VCaP (cell line): Measurements from ENCODE around the gene KLHL17.

Experiments used
- H3K27ac ChIP-seq: fragments of 450-650 bp; 2 replicates; pipeline ENCODE4 v1.5.1; 2017
- CTCF ChIP-seq: fragments of 450-650 bp; conservative IDR thresholded peaks from 2 replicates; pipeline ENCODE4 v1.5.1; 2017; ENCODE audit warnings: mild to moderate bottlenecking, moderate library complexity

The KLHL17 gene

GRCh38 chr1:959731-960362 is 537 bp upstream of the KLHL17 start:
- H3K27ac ChIP-seq: peak overlapping the region; percentile 79; the same call in 1 of the 2 replicates
- TF ChIP-seq CTCF: no peak

DNA sequence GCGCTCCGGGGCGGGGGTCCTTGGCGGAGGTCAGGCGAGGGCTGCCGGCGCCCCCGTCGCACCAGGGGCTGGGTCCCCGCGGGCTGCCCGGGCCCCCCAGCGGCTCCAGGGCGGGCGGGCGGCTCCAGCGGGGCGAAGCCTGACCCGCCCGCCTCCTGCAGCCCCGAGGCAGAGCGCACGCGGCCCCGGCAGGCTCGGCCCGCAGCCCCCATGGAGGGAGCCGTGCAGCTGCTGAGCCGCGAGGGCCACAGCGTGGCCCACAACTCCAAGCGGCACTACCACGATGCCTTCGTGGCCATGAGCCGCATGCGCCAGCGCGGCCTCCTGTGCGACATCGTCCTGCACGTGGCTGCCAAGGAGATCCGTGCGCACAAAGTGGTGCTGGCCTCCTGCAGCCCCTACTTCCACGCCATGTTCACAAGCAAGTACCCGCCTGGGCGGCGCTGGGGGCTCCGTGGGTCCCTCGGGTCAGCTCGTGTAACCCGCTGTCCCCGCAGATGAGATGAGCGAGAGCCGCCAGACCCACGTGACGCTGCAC is 817 bp downstream of the KLHL17 start:
- peak overlapping the region; percentile 79; the same call in 1 of the 2 replicates for H3K27ac ChIP-seq
- no peak for TF ChIP-seq CTCF

- no peak for TF ChIP-seq CTCF
- H3K27ac ChIP-seq: no peak overlapping the region
These were observed 2.3 kb downstream of the KLHL17 start for GRCh38 chr1:962381-963300.

DNA sequence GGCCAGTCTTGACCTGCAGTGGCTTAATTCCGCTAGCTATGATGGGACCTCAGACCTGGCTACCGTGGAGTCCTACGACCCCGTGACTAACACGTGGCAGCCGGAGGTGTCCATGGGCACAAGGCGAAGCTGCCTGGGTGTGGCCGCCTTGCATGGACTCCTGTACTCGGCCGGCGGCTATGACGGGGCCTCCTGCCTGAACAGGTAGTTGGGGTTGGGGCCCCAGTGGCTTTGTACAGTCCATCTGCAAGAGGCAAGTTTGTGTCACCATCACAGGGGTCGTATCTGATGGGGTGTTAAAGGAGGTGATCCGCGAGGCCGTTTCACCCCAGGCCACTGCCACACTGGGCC is 2.9 kb downstream of the KLHL17 start:
- no peak overlapping the region for H3K27ac ChIP-seq
- TF ChIP-seq CTCF: no peak

DNA sequence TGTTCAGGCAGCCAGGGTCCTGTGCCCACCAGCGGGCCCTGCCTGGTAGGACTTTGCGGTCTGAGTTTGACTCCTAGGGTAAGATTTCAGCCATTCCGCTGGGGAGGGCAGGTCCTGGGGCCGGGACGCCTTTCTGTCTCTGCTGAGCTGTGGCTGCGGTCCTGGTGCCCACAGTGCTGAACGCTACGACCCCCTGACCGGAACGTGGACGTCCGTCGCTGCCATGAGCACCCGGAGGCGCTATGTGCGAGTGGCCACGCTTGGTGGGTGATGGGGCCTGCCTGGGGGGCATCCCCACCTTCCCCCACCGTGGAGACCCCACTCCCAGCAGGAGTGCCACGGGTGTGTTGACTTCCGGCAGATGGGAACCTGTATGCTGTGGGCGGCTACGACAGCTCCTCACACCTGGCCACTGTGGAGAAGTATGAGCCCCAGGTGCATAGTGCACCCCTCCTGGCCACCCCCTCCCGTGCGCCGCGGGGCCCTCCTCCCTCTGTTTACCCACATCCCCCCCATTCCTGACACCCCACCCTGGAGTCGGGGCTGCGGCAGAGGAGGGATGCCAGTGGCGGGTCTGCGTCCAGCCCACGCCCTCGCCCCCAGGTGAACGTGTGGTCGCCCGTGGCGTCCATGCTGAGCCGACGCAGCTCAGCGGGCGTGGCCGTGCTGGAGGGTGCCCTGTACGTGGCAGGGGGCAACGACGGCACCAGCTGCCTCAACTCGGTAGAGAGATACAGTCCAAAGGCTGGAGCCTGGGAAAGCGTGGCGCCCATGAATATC is 3.6 kb downstream of the KLHL17 start:
- no peak for TF ChIP-seq CTCF
- H3K27ac ChIP-seq: no peak overlapping the region

DNA sequence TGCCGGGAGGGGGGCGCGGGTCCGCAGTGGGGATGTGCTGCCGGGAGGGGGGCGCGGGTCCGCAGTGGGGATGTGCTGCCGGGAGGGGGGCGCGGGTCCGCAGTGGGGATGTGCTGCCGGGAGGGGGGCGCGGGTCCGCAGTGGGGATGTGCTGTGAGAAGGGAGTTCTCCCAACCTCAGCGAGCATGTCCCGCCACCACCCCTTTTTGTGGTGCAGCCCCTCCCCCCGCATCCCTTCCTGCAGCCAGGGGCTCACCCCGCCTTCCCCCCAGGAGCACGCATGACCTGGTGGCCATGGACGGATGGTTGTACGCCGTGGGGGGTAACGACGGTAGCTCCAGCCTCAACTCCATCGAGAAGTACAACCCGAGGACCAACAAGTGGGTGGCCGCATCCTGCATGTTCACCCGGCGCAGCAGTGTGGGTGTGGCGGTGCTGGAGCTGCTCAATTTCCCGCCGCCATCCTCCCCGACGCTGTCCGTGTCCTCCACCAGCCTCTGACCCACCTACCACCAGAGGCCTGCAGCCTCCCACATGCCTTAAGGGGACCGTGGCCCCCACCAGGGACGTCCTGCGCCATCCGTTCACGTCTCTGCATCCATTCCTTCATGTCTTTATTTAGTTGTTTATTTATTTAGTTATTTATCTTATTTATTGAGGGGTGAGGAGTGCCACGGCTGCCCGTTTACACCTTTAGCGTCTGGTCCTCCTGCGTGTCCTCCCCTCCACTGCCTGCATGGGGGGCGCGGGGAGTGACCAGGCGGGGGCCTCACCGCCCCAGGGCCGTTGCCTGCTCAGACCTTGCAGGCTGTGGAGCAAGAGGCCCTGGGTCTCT is 4.5 kb downstream of the KLHL17 start:
- TF ChIP-seq CTCF: no peak
- H3K27ac ChIP-seq: peak overlapping the region; percentile 89; the same call in 1 of the 2 replicates
